G401 (cell line): ENCODE data around the gene CARMIL1. TPM values are rescaled to one million over a fixed set of nuclear protein-coding genes. Genes with fewer than 3 reads are reported as not detected.

Experiments used
- DNase-seq: peaks from one replicate; pipeline ENCODE4 v3.0.0-alpha.2; 2015; ENCODE audit warnings: low spot score
- in situ Hi-C: cut with HindIII; loops from 2 replicates; pipeline ENCODE4 v1.10.0; 2016; ENCODE audit warnings: low sequenced_read_pairs, mixed read lengths
- total RNA-seq: library from RNA; depleted of rRNA; stranded (reverse); fragments of >200 nt; shearing (Covaris generic); gene quantifications from 2 replicates; pipeline ENCODE4 v1.2.3, GENCODE V29; 2014

Gene CARMIL1
- total RNA-seq, 1 experiment from 2014 or later, result 0.20 TPM

- in situ Hi-C loops, result no loop called here
- DNase-seq, result no peak
Measured at GRCh38 chr6:25482996-25483395, 203.8 kb downstream of the CARMIL1 start.

GRCh38 chr6:25483943-25484342, 204.8 kb downstream of the CARMIL1 start:
- in situ Hi-C loops, result no loop called here

GRCh38 chr6:25484900-25485299, 205.7 kb downstream of the CARMIL1 start:
- in situ Hi-C loops, result no loop called here

More at GRCh38 chr6:25483943-25484342, 204.8 kb downstream of the CARMIL1 start:
- no peak for DNase-seq

GRCh38 chr6:25485821-25486534, 206.8 kb downstream of the CARMIL1 start:
- in situ Hi-C loops, result no loop called here
- peak; percentile 85 for DNase-seq

More at GRCh38 chr6:25484900-25485299, 205.7 kb downstream of the CARMIL1 start:
- no peak for DNase-seq

GRCh38 chr6:25486550-25486949, 207.4 kb downstream of the CARMIL1 start:
- DNase-seq, result no peak
- in situ Hi-C loops, result no loop called here

GRCh38 chr6:25487012-25487411, 207.8 kb downstream of the CARMIL1 start:
- DNase-seq, result no peak
- in situ Hi-C loops, result no loop called here

- DNase-seq, result no peak
- in situ Hi-C loops, result no loop called here
Measured at GRCh38 chr6:25488156-25488555, 209.0 kb downstream of the CARMIL1 start.

GRCh38 chr6:25489399-25489798, 210.2 kb downstream of the CARMIL1 start:
- in situ Hi-C loops, result no loop called here
- no peak for DNase-seq

GRCh38 chr6:25490018-25490801, 211.0 kb downstream of the CARMIL1 start:
- DNase-seq, result peak; percentile 88

GRCh38 chr6:25492951-25493350, 213.8 kb downstream of the CARMIL1 start:
- DNase-seq, result no peak
- in situ Hi-C loops, result no loop called here

More at GRCh38 chr6:25490018-25490801, 211.0 kb downstream of the CARMIL1 start:
- in situ Hi-C loops, result no loop called here

- no peak for DNase-seq
- in situ Hi-C loops, result no loop called here
Measured at GRCh38 chr6:25494469-25494868, 215.3 kb downstream of the CARMIL1 start.

- in situ Hi-C loops, result no loop called here
- no peak for DNase-seq
Measured at GRCh38 chr6:25497383-25498040, 218.3 kb downstream of the CARMIL1 start.

- in situ Hi-C loops, result no loop called here
- no peak for DNase-seq
Measured at GRCh38 chr6:25498505-25498904, 219.3 kb downstream of the CARMIL1 start.

GRCh38 chr6:25499615-25500235, 220.6 kb downstream of the CARMIL1 start:
- in situ Hi-C loops, result no loop called here

GRCh38 chr6:25503686-25504085, 224.5 kb downstream of the CARMIL1 start:
- in situ Hi-C loops, result no loop called here
- no peak for DNase-seq

More at GRCh38 chr6:25499615-25500235, 220.6 kb downstream of the CARMIL1 start:
- no peak for DNase-seq

- DNase-seq, result no peak
Measured at GRCh38 chr6:25504661-25505060, 225.5 kb downstream of the CARMIL1 start.

GRCh38 chr6:25506020-25506419, 226.8 kb downstream of the CARMIL1 start:
- no peak for DNase-seq
- in situ Hi-C loops, result no loop called here

More at GRCh38 chr6:25504661-25505060, 225.5 kb downstream of the CARMIL1 start:
- in situ Hi-C loops, result no loop called here

- no peak for DNase-seq
- in situ Hi-C loops, result no loop called here
Measured at GRCh38 chr6:25508051-25508450, 228.9 kb downstream of the CARMIL1 start.

- in situ Hi-C loops, result no loop called here
- no peak for DNase-seq
Measured at GRCh38 chr6:25511376-25511775, 232.2 kb downstream of the CARMIL1 start.
